Esophagus squamous epithelium (tissue), 5 donors: Measurements from ENCODE around the gene GGNBP2. TPM values are rescaled to one million over a fixed set of nuclear protein-coding genes. Genes with fewer than 3 reads are reported as not detected.

ENCODE experiments used
- DNase-seq: peaks from one replicate; lab custom pipeline; 2025; lab: John Stamatoyannopoulos, UW
- H3K27ac ChIP-seq, 4 donors: fragments of 200-600 bp; sonication (generic); one replicate each; pipeline ENCODE4 v1.5.1; 2016 to 2019; ENCODE audit warnings: mild to moderate bottlenecking in 1 of 4
- H3K27me3 ChIP-seq, 4 donors: fragments of 200-600 bp; sonication (generic); 1 replicate in 3 of 4; 2 replicates in 1 of 4; pipeline versions ENCODE4 v1.5.1 to v1.6.0; 2017 to 2021; ENCODE audit warnings: antibody characterized with exemption in 1 of 4
- H3K36me3 ChIP-seq, 3 donors: fragments of 200-600 bp; sonication (generic); one replicate each; pipeline ENCODE4 v1.5.1; 2016 to 2019
- H3K4me1 ChIP-seq, 3 donors: fragments of 200-600 bp; sonication (generic); one replicate each; pipeline ENCODE4 v1.5.1; 2017 to 2019
- H3K4me3 ChIP-seq, 4 donors: fragments of 200-600 bp; sonication (generic); 1 replicate in 3 of 4; 2 replicates in 1 of 4; pipeline ENCODE4 v1.5.1; 2016 to 2019; ENCODE audit warnings: mild to moderate bottlenecking in 2 of 4, moderate library complexity in 1 of 4
- H3K9me3 ChIP-seq, 3 donors: fragments of 200-600 bp; sonication (generic); one replicate each; pipeline ENCODE4 v1.5.1; 2016 to 2019
- CTCF ChIP-seq, 6 experiments: fragments of 450-650 bp in 4 of 6; fragments of 200-600 bp in 2 of 6; sonication (generic) in 2 of 6; IDR thresholded peaks; one replicate each; pipeline ENCODE4 v1.5.1; 2016 to 2019; ENCODE audit warnings: antibody characterized with exemption in 6 of 6, mild to moderate bottlenecking in 4 of 6, moderate library complexity in 4 of 6
- POLR2A ChIP-seq, 4 donors: fragments of 450-650 bp; IDR thresholded peaks; one replicate each; pipeline ENCODE4 v1.6.1; 2017; ENCODE audit warnings: antibody characterized with exemption in 4 of 4, mild to moderate bottlenecking in 4 of 4, moderate library complexity in 3 of 4
- WGBS, 2 donors: methylation state at CpG; one replicate each; pipeline ENCODE4 v1.1.5; 2018; 5-methylcytosine and 5-hydroxymethylcytosine counted together
- intact Hi-C: fragments of 100-400 bp; cut with DNase I; formaldehyde crosslinking; loops from one replicate; pipeline ENCODE4 v1.15.0; 2022
- total RNA-seq, 4 donors: library from RNA; depleted of rRNA; stranded (reverse); fragments of >200 nt; gene quantifications; one replicate each; pipeline ENCODE4 v1.1.0, GENCODE V29; 2016
- donor health status: DM: yes; HTN: yes; CAD: no.

The GGNBP2 gene
- total RNA-seq, 4 donors from 2014 or later = 32.8 to 59.3 (median 46.3) TPM

GRCh38 chr17:36545077-36545464 is 352 bp downstream of the GGNBP2 start:
- no peaks in the 10 kb centered on the region for H3K36me3 ChIP-seq
- intact Hi-C loops = loop anchor here (5.0 kb wide), 1 partner anchor 47 kb away; the partner anchor contains the start of gene DHRS11
- peak overlapping the region; percentile 77 to 100 (median 92) for H3K4me3 ChIP-seq
- 0% methylated on average over 4 of the region's 38 CpGs; no CpG with 5 or more reads in 1 of the 2 donors for WGBS, 2 donors
- no peaks in the 10 kb centered on the region for H3K27me3 ChIP-seq
- no peak for TF ChIP-seq CTCF (IDR thresholded peaks at IDR 0.05)
- no peak for TF ChIP-seq POLR2A (IDR thresholded peaks at IDR 0.05)
- peak overlapping the region; percentile 96 to 100 (median 100) for H3K27ac ChIP-seq
- peak; percentile 65 for DNase-seq
- no peaks in the 10 kb centered on the region for H3K9me3 ChIP-seq
- H3K4me1 ChIP-seq = peaks cover 9 to 64% (median 41%) of the 10 kb centered on the region in 3 donors

GRCh38 chr17:36545465-36546417 is 1.0 kb downstream of the GGNBP2 start:
- DNase-seq = peak; percentile 70
- peak overlapping the region; percentile 77 to 100 (median 92) for H3K4me3 ChIP-seq
- H3K36me3 ChIP-seq = no peaks in the 10 kb centered on the region
- TF ChIP-seq CTCF (IDR thresholded peaks at IDR 0.05) (peak in 1 of 6 experiments; percentile 14), POLR2A (IDR thresholded peaks at IDR 0.05) (peak in 3 of 4 donors; percentile 26 to 90 (median 88))
- no peaks in the 10 kb centered on the region for H3K9me3 ChIP-seq
- no peaks in the 10 kb centered on the region for H3K27me3 ChIP-seq
- peaks cover 9 to 71% (median 41%) of the 10 kb centered on the region in 3 donors for H3K4me1 ChIP-seq
- intact Hi-C loops = loop anchor here (5.0 kb wide), 1 partner anchor 47 kb away; the partner anchor contains the start of gene DHRS11
- WGBS, 2 donors = 2 to 3% methylated on average over 14 to 17 of the region's 60 CpGs
- peak overlapping the region; percentile 96 to 100 (median 100) for H3K27ac ChIP-seq

GRCh38 chr17:36546418-36547093 is 1.8 kb downstream of the GGNBP2 start:
- no peaks in the 10 kb centered on the region for H3K9me3 ChIP-seq
- intact Hi-C loops = loop anchor here (5.0 kb wide), 1 partner anchor 46 kb away; the partner anchor contains the start of gene DHRS11
- WGBS, 2 donors = 5 to 6% methylated on average over 7 of the region's 7 CpGs
- H3K27ac ChIP-seq = peak overlapping the region; percentile 96 to 100 (median 100)
- no peaks in the 10 kb centered on the region for H3K36me3 ChIP-seq
- DNase-seq = no peak
- H3K27me3 ChIP-seq = no peaks in the 10 kb centered on the region
- H3K4me1 ChIP-seq = peaks cover 13 to 79% (median 47%) of the 10 kb centered on the region in 3 donors
- TF ChIP-seq CTCF (IDR thresholded peaks at IDR 0.05) = no peak
- TF ChIP-seq POLR2A (IDR thresholded peaks at IDR 0.05) = no peak
- H3K4me3 ChIP-seq = peak overlapping the region; percentile 77 to 100 (median 92)

- intact Hi-C loops = loop anchor here (5.0 kb wide), 1 partner anchor 45 kb away; the partner anchor contains the start of gene DHRS11
- DNase-seq = no peak
- TF ChIP-seq CTCF (IDR thresholded peaks at IDR 0.05) (no peak), POLR2A (IDR thresholded peaks at IDR 0.05) (no peak)
- Histone ChIP-seq H3K9me3 (no peaks in the 10 kb centered on the region), H3K27ac (peak overlapping the region in 2 of 4 donors; percentile 11 to 57), H3K36me3 (no peaks in the 10 kb centered on the region), H3K4me1 (peaks cover 13 to 84% (median 51%) of the 10 kb centered on the region in 3 donors), H3K4me3 (peak overlapping the region in 1 of 4 donors; percentile 100), H3K27me3 (no peaks in the 10 kb centered on the region)
Observed at GRCh38 chr17:36547776-36548175, 3.1 kb downstream of the GGNBP2 start.
